HepG2 (cell line): Measurements from ENCODE around the gene CARS1.

Source experiments
- CTCF ChIP-seq: sonication (generic); formaldehyde crosslinking; IDR thresholded peaks from 2 replicates; pipeline ENCODE4 v1.5.0; 2020; ENCODE audit warnings: mild to moderate bottlenecking, missing genetic modification reagents, moderate library complexity
- EZH2 ChIP-seq: conservative IDR thresholded peaks from 2 replicates; pipeline ENCODE4 v1.6.1; 2012; ENCODE audit warnings: mild to moderate bottlenecking, low read depth, low read length, moderate library complexity
- JUNB ChIP-seq: sonication (generic); formaldehyde crosslinking; IDR thresholded peaks from 2 replicates; pipeline ENCODE4 v1.8.0; 2022; ENCODE audit warnings: missing genetic modification reagents, mild to moderate bottlenecking, borderline replicate concordance
- NFIC ChIP-seq: IDR thresholded peaks from 2 replicates; pipeline ENCODE4 v1.6.1; 2012; ENCODE audit warnings: mild to moderate bottlenecking, low read length, inconsistent platforms
- PBX2 ChIP-seq: IDR thresholded peaks from 2 replicates; pipeline ENCODE4 v1.6.1; 2016; ENCODE audit warnings: control low read depth
- POLR2A ChIP-seq, 2 experiments: IDR thresholded peaks; 2 replicates each; pipeline ENCODE4 v1.6.1; 2011; ENCODE audit warnings: low read depth in 2 of 2, low read length in 2 of 2, mild to moderate bottlenecking in 1 of 2, moderate library complexity in 1 of 2; ENCODE audit not compliant: insufficient read depth in 1 of 2
- RELA ChIP-seq: sonication (generic); formaldehyde crosslinking; IDR thresholded peaks from 2 replicates; pipeline ENCODE4 v1.4.0; 2020; ENCODE audit warnings: missing genetic modification reagents
- SNAPC2 ChIP-seq: sonication (generic); formaldehyde crosslinking; IDR thresholded peaks from 2 replicates; pipeline ENCODE4 v1.8.1; 2022; ENCODE audit warnings: mild to moderate bottlenecking, missing genetic modification reagents
- SNAPC5 ChIP-seq: sonication (generic); formaldehyde crosslinking; IDR thresholded peaks from 2 replicates; pipeline ENCODE4 v1.8.1; 2023; ENCODE audit warnings: mild to moderate bottlenecking, missing genetic modification reagents, borderline replicate concordance

DNA sequence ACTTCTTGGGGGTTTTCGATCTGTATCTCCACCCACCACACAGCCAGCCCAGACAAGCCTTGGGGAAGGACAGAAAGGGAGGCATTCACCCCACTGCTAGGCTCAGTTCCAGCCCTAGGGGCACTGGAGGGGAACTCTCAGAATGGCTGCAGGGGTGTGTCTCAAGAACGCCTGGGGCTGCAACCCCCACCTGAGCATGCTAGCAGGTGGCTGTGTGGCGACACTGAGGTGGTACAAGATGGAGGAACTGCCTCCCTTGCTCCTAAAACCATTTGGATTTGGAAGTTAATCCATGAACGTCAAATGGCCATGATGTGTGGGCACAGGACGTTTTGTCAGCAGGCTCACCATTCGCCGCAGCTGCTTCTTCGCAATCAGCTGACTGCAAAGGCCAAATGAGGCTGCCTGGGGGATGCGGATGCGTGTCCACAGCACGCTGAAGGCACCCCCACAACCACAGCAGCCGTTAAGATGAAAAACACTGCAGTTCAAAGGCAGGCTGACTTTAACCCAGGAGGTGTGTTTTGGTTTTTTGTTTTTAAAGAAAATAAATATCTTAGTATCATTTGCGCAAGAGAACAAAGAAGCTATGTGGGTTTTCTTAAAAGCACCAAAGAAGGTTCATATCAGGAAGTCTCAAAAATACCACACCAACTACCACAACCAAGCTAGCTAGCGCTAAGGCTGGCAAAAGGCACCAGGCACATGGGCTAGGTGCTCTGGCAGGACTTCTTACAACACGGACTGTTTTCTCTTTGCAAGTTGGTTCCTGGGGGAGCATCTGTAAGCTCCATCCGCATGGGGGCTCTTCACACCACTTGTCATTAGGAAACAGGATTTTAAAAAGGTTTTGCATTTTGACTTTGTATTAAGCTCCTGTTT is 42.9 kb downstream of the CARS1 start:
- no peak for TF ChIP-seq POLR2A (IDR thresholded peaks at IDR 0.05; ENCODE audit: insufficient read depth in 1 of 2, low read depth in 2 of 2, low read length in 2 of 2)
- no peak for TF ChIP-seq EZH2
- no peak for TF ChIP-seq SNAPC5 (CRISPR knock-in tag)
- TF ChIP-seq CTCF (CRISPR knock-in tag), result no peak
- TF ChIP-seq PBX2, result no peak
- no peak for TF ChIP-seq JUNB (CRISPR knock-in tag)
- no peak for TF ChIP-seq SNAPC2 (CRISPR knock-in tag)
- TF ChIP-seq RELA (CRISPR knock-in tag), result no peak
- no peak for TF ChIP-seq NFIC
